Lower leg skin (tissue), 4 donors: Measurements from ENCODE around the gene DISP3. TPM values are rescaled to one million over a fixed set of nuclear protein-coding genes. Genes with fewer than 3 reads are reported as not detected.

ENCODE experiments used
- DNase-seq, 2 donors: peaks; one replicate each; pipeline ENCODE4 v3.0.0-alpha.2; 2019; ENCODE audit warnings: low spot score in 2 of 2
- H3K4me3 ChIP-seq: fragments of 200-600 bp; sonication (generic); 2 replicates; pipeline ENCODE4 v1.5.1; 2017; ENCODE audit warnings: mild to moderate bottlenecking, low read depth; ENCODE audit not compliant: poor library complexity, severe bottlenecking
- POLR2A ChIP-seq, 2 donors: fragments of 450-650 bp; IDR thresholded peaks; one replicate each; pipeline ENCODE4 v1.6.1; 2016 to 2017; ENCODE audit warnings: antibody characterized with exemption in 2 of 2, mild to moderate bottlenecking in 1 of 2, moderate library complexity in 1 of 2
- WGBS, 2 donors: methylation state at CpG; one replicate each; pipeline ENCODE4 v1.1.5; 2018; 5-methylcytosine and 5-hydroxymethylcytosine counted together
- intact Hi-C: fragments of 100-400 bp; cut with DNase I; formaldehyde crosslinking; loops from one replicate; pipeline ENCODE4 v1.15.0; 2023; ENCODE audit warnings: low total_unique reads
- total RNA-seq, 4 donors: library from RNA; depleted of rRNA; stranded (reverse); fragments of >200 nt; gene quantifications; one replicate each; pipeline ENCODE4 v1.1.0, GENCODE V29; 2016
- TF ChIP-seq, protein P1 (sequence below), 3 donors: fragments of 450-650 bp; IDR thresholded peaks; one replicate each; pipeline ENCODE4 v1.5.1; 2016; ENCODE audit warnings: antibody characterized with exemption in 3 of 3, mild to moderate bottlenecking in 3 of 3, moderate library complexity in 2 of 3

Gene DISP3
- total RNA-seq, 4 donors from 2014 or later: not detected

DNA sequence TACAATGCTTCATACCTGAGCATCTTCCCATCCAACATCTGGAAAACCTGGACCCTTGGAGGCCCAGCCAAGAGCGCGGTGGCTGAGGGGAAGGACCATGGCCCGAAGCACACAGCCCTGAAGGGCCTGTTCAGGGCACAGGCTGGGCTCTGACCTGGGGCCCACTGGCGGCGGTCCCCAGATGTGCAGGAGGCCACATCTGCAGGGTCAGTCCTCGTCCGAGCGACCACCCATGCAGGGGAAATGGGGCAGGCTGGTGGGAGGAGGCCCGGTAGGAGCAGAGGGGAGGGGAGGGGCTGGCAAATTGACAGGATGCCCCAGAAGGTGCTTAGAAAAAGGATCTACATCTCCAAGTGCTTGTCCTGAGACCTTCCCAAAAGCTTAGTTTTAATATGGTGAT, 59.9 kb downstream of the DISP3 start:
- 65 to 75% methylated on average over 9 of the region's 9 CpGs for WGBS, 2 donors
- no peak for DNase-seq
- intact Hi-C loops: no loop called here

DNA sequence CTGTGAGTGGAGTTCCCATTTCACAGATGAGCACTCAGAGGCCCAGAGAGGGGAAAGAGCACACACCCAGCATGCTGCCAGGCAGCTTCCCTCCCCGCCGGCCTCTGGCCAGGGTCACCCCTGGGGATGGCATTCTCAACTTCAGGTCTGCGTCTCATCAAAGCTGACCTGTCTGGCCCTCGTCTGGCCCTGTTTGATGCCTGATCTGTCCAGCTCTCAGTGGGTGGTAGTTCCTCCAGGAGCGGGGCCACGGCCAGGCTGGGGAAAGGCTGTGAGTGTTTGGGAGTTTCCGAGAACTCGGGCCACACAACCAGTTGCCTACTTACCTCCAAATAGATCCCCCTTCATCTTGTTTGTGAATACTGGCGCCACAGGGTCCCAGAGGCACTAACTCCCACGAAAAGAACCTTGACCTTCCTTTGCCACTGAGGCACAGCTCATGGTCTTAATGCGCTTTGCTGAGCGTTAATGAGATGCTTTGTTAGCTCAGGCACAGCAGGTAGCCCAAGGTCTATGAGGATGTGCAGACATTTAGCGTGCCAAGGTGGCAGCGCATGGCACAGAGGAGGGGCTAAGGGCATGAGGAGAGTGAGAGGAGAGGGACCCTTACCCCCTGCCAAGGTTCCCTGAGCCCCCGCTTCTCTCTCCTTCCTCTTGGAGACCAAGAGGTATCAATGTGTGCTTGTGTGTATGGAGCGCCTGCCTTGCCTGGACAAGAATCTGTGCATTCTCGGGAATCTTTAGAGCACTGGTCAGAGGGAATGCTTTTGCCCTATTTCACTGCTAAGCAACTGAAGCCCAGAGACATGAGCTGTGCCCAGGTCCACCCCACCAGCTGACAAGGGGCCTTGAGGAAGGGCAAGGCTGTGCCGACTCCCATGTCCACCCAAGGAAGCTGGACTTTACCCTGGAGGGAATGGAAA, 61.2 kb downstream of the DISP3 start:
- intact Hi-C loops: no loop called here
- no peak for DNase-seq
- WGBS, 2 donors: 56 to 60% methylated on average over 18 of the region's 18 CpGs
- H3K4me3 ChIP-seq: no peak overlapping the region
- TF ChIP-seq POLR2A (IDR thresholded peaks at IDR 0.05): no peak
- TF ChIP-seq, protein P1, sequence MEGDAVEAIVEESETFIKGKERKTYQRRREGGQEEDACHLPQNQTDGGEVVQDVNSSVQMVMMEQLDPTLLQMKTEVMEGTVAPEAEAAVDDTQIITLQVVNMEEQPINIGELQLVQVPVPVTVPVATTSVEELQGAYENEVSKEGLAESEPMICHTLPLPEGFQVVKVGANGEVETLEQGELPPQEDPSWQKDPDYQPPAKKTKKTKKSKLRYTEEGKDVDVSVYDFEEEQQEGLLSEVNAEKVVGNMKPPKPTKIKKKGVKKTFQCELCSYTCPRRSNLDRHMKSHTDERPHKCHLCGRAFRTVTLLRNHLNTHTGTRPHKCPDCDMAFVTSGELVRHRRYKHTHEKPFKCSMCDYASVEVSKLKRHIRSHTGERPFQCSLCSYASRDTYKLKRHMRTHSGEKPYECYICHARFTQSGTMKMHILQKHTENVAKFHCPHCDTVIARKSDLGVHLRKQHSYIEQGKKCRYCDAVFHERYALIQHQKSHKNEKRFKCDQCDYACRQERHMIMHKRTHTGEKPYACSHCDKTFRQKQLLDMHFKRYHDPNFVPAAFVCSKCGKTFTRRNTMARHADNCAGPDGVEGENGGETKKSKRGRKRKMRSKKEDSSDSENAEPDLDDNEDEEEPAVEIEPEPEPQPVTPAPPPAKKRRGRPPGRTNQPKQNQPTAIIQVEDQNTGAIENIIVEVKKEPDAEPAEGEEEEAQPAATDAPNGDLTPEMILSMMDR (IDR thresholded peaks at IDR 0.05): no peak

More for the DNA sequence above, 59.9 kb downstream of the DISP3 start:
- no peak overlapping the region for H3K4me3 ChIP-seq
- TF ChIP-seq POLR2A (IDR thresholded peaks at IDR 0.05): no peak
- TF ChIP-seq, protein P1 (IDR thresholded peaks at IDR 0.05): no peak

DNA sequence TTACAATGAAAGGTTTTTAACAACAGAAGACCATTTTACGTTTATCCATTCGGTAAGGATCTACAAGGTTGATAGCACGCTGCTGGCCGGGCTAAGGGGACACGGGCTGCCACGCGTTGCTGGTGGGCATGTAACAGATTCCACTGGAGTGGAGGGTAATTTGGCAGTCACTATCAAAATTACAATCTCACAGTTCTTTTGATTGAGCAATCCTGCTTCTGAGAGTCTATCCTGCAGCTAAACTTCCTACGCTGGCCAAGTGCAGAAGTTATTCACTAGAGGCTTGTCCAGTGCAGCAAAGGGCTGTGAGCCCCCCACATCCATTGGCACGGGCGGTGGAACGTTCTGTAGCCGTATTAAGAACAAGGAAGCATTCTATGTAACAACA, 61.8 kb downstream of the DISP3 start:
- intact Hi-C loops: no loop called here
- 67 to 74% methylated on average over 12 of the region's 12 CpGs for WGBS, 2 donors
- DNase-seq: no peak
- no peak overlapping the region for H3K4me3 ChIP-seq
- TF ChIP-seq, protein P1 (IDR thresholded peaks at IDR 0.05): no peak
- TF ChIP-seq POLR2A (IDR thresholded peaks at IDR 0.05): no peak

DNA sequence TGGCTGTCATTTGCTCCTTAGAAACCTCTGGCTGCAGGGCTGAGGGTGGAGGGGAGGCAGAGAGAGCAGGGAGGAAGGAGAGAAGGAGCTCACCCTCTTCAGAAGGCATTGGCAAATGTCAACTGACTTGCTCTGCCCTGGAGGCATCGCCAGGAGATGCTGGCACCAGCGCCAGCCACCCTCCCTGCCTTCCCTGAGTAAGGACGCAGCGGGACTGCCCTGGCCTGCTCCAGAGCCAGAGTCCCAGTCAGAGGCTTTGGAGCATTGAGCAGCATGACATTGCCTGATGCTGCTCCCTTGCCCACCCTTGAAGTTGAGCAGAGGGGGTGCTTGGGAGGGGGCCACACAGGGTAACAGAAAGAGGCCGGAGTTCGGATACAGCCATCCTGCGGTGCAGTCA, 62.3 kb downstream of the DISP3 start:
- intact Hi-C loops: no loop called here
- TF ChIP-seq POLR2A (IDR thresholded peaks at IDR 0.05): no peak
- TF ChIP-seq, protein P1 (IDR thresholded peaks at IDR 0.05): no peak
- no peak for DNase-seq
- H3K4me3 ChIP-seq: no peak overlapping the region
- WGBS, 2 donors: 78 to 81% methylated on average over 7 of the region's 7 CpGs

DNA sequence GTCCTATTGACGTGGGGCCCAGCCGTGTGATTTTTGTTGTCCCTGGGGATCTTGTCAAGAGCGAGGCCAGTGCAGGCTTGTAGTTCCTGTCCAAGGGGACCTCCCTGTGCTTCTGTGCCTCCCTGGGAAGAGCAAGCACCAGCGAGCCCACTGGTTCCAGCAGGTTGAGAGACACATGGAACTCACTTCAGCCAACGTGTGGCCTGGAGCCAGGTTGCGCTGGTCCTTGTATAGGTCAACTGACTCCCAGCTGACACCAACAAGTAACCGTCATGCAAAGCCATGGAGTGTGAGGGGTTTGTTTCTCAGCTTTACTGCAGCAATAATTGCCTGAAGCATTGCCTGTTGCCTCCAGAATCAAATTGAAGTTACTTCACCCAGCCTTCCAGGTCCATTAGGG, 63.0 kb downstream of the DISP3 start:
- H3K4me3 ChIP-seq: no peak overlapping the region
- intact Hi-C loops: no loop called here
- no peak for DNase-seq
- TF ChIP-seq POLR2A (IDR thresholded peaks at IDR 0.05): no peak
- 45 to 66% methylated on average over 7 of the region's 7 CpGs for WGBS, 2 donors

DNA sequence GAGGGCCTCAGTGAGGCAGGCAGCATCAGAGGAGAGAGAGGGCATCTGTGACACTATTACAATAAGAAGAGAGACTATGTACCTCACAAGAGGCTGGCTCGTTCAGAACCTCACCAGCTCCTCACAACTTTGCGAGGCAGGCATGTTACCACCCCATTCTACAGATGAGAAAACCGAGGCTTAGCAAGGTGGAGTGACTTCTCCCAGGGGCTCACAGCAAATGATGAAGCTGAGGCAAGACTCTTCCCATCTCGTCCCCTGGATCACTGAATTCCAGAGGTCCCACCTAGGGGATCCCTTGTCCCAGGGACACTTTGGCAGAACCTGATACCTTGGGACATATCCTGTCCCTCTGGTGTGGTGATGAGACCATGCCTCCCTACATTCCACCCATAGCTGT, 64.4 kb downstream of the DISP3 start:
- DNase-seq: no peak
- 67 to 79% methylated on average over 4 of the region's 4 CpGs for WGBS, 2 donors
- intact Hi-C loops: no loop called here
- TF ChIP-seq POLR2A (IDR thresholded peaks at IDR 0.05): no peak
- TF ChIP-seq, protein P1 (IDR thresholded peaks at IDR 0.05): no peak
- no peak overlapping the region for H3K4me3 ChIP-seq
